ENCODE measurements around the gene RASAL2.

The RASAL2 gene

GRCh38 chr1:178461104-178461503 is 367.2 kb downstream of the RASAL2 start:
- FAIRE-seq = no peak
- TF ChIP-seq POLR2A (IDR thresholded peaks at IDR 0.05; ENCODE audit: low read depth, low read length) (no peak), POLR2AphosphoS5 (IDR thresholded peaks at IDR 0.05; ENCODE audit: low read depth, low read length) (no peak)
- DNase-seq (ENCODE audit: insufficient read length) = no peak

- FAIRE-seq (no peak), DNase-seq (ENCODE audit: insufficient read length) (no peak)
- no peak for TF ChIP-seq TAF1 (IDR thresholded peaks at IDR 0.05; ENCODE audit: borderline replicate concordance, low read depth, low read length)
- no peak for TF ChIP-seq POLR2A (IDR thresholded peaks at IDR 0.05; ENCODE audit: low read depth, low read length)
- TF ChIP-seq POLR2AphosphoS5 (IDR thresholded peaks at IDR 0.05; ENCODE audit: low read depth, low read length) = no peak
Observed at GRCh38 chr1:178461701-178462100, 367.8 kb downstream of the RASAL2 start.

GRCh38 chr1:178464141-178464540 is 370.2 kb downstream of the RASAL2 start:
- no peak for TF ChIP-seq POLR2A (IDR thresholded peaks at IDR 0.05; ENCODE audit: low read depth, low read length)
- TF ChIP-seq POLR2AphosphoS5 (IDR thresholded peaks at IDR 0.05; ENCODE audit: low read depth, low read length) = no peak
- TF ChIP-seq TAF1 (IDR thresholded peaks at IDR 0.05; ENCODE audit: borderline replicate concordance, low read depth, low read length) = no peak
- DNase-seq (ENCODE audit: insufficient read length) = no peak
- no peak for FAIRE-seq

GRCh38 chr1:178464566-178464965 is 370.7 kb downstream of the RASAL2 start:
- DNase-seq (ENCODE audit: insufficient read length) = no peak
- TF ChIP-seq POLR2AphosphoS5 (IDR thresholded peaks at IDR 0.05; ENCODE audit: low read depth, low read length) (no peak), TAF1 (IDR thresholded peaks at IDR 0.05; ENCODE audit: borderline replicate concordance, low read depth, low read length) (no peak), POLR2A (IDR thresholded peaks at IDR 0.05; ENCODE audit: low read depth, low read length) (no peak)
- FAIRE-seq = no peak

GRCh38 chr1:178465011-178465410 is 371.1 kb downstream of the RASAL2 start:
- no peak for FAIRE-seq
- DNase-seq (ENCODE audit: insufficient read length) = no peak
- TF ChIP-seq POLR2A (IDR thresholded peaks at IDR 0.05; ENCODE audit: low read depth, low read length) (no peak), TAF1 (IDR thresholded peaks at IDR 0.05; ENCODE audit: borderline replicate concordance, low read depth, low read length) (no peak), POLR2AphosphoS5 (IDR thresholded peaks at IDR 0.05; ENCODE audit: low read depth, low read length) (no peak)

GRCh38 chr1:178467837-178468236 is 373.9 kb downstream of the RASAL2 start:
- TF ChIP-seq POLR2A (IDR thresholded peaks at IDR 0.05; ENCODE audit: low read depth, low read length) = no peak
- no peak for TF ChIP-seq POLR2AphosphoS5 (IDR thresholded peaks at IDR 0.05; ENCODE audit: low read depth, low read length)
- no peak for TF ChIP-seq TAF1 (IDR thresholded peaks at IDR 0.05; ENCODE audit: borderline replicate concordance, low read depth, low read length)
- FAIRE-seq = no peak
- no peak for DNase-seq (ENCODE audit: insufficient read length)

- FAIRE-seq = no peak
- DNase-seq (ENCODE audit: insufficient read length) = no peak
- TF ChIP-seq POLR2A (IDR thresholded peaks at IDR 0.05; ENCODE audit: low read depth, low read length) = no peak
- TF ChIP-seq POLR2AphosphoS5 (IDR thresholded peaks at IDR 0.05; ENCODE audit: low read depth, low read length) = no peak
- TF ChIP-seq TAF1 (IDR thresholded peaks at IDR 0.05; ENCODE audit: borderline replicate concordance, low read depth, low read length) = no peak
Observed at GRCh38 chr1:178470411-178470960, 376.6 kb downstream of the RASAL2 start.

GRCh38 chr1:178472531-178472930 is 378.6 kb downstream of the RASAL2 start:
- DNase-seq (ENCODE audit: insufficient read length) = no peak
- TF ChIP-seq TAF1 (IDR thresholded peaks at IDR 0.05; ENCODE audit: borderline replicate concordance, low read depth, low read length) = no peak
- no peak for TF ChIP-seq POLR2AphosphoS5 (IDR thresholded peaks at IDR 0.05; ENCODE audit: low read depth, low read length)
- TF ChIP-seq POLR2A (IDR thresholded peaks at IDR 0.05; ENCODE audit: low read depth, low read length) = no peak
- FAIRE-seq = no peak

GRCh38 chr1:178477373-178477772 is 383.5 kb downstream of the RASAL2 start:
- TF ChIP-seq POLR2A (IDR thresholded peaks at IDR 0.05; ENCODE audit: low read depth, low read length) = no peak
- no peak for TF ChIP-seq POLR2AphosphoS5 (IDR thresholded peaks at IDR 0.05; ENCODE audit: low read depth, low read length)
- TF ChIP-seq TAF1 (IDR thresholded peaks at IDR 0.05; ENCODE audit: borderline replicate concordance, low read depth, low read length) = no peak
- FAIRE-seq (no peak), DNase-seq (ENCODE audit: insufficient read length) (no peak)

- TF ChIP-seq POLR2A (IDR thresholded peaks at IDR 0.05; ENCODE audit: low read depth, low read length) (no peak), TAF1 (IDR thresholded peaks at IDR 0.05; ENCODE audit: borderline replicate concordance, low read depth, low read length) (no peak), POLR2AphosphoS5 (IDR thresholded peaks at IDR 0.05; ENCODE audit: low read depth, low read length) (no peak)
- no peak for DNase-seq (ENCODE audit: insufficient read length)
- no peak for FAIRE-seq
Observed at GRCh38 chr1:178477841-178478240, 383.9 kb downstream of the RASAL2 start.

- DNase-seq (ENCODE audit: insufficient read length) = no peak
- TF ChIP-seq POLR2A (IDR thresholded peaks at IDR 0.05; ENCODE audit: low read depth, low read length) = no peak
- TF ChIP-seq POLR2AphosphoS5 (IDR thresholded peaks at IDR 0.05; ENCODE audit: low read depth, low read length) = no peak
- TF ChIP-seq TAF1 (IDR thresholded peaks at IDR 0.05; ENCODE audit: borderline replicate concordance, low read depth, low read length) = no peak
- no peak for FAIRE-seq
Observed at GRCh38 chr1:178483251-178483957, 389.5 kb downstream of the RASAL2 start.

- DNase-seq (ENCODE audit: insufficient read length) = no peak
- no peak for FAIRE-seq
- TF ChIP-seq POLR2AphosphoS5 (IDR thresholded peaks at IDR 0.05; ENCODE audit: low read depth, low read length) = no peak
Observed at GRCh38 chr1:178484698-178485225, 390.9 kb downstream of the RASAL2 start.

Measured in GM12892 (cell line).